Measurements from ENCODE around the gene RAPGEF4. TPM values are rescaled to one million over a fixed set of nuclear protein-coding genes. Genes with fewer than 3 reads are reported as not detected.

Gene RAPGEF4
- total and polyA plus RNA-seq, 2 of the 4 experiments (the other 2 are of a cell fraction): 1.7 to 3.2 TPM

DNA sequence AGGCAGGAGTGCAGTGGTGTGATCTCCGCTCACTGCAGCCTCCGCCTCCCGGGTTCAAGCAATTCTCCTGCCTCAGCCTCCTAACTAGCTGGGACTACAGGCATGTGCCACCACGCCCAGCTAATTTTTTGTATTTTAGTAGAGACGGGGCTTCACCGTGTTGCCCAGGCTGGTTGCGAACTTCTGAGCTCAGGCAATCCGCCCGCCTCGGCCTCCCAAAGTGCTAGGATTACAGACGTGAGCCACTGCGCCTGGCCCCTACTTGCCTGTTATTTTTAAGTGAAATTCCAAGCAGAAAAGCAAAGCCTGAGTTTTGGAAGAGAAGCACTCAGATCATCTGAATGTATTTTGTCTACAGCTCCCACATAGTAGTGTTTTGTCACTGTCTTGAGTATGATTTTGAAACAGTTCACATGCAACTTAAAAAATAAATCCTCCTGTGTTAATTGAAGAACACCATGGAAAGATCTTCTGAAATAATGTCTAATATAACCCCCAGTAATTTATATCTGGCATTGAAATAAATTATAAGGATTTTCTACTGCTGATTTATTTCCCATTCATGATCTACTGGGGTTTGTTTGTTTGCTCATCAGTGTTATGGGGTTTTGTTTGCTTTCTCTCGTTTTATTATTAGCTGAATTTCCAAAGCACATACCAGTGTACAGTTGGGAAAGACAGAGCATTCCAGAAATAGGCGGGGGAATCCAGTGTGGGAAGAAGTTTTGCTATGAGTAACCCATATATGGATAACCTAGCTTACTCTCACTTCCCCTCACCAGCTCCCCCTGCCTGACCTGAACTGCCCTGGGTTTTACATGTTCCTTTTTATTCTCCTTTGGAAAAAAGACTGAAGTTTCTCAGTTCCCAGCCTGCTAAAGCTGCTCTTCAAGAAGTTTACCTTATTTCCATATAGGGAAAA lies 259.9 kb downstream of the RAPGEF4 start (continued):
- no peak for TF ChIP-seq RFX5 (IDR thresholded peaks at IDR 0.05; ENCODE audit: low read depth, low read length)

DNA sequence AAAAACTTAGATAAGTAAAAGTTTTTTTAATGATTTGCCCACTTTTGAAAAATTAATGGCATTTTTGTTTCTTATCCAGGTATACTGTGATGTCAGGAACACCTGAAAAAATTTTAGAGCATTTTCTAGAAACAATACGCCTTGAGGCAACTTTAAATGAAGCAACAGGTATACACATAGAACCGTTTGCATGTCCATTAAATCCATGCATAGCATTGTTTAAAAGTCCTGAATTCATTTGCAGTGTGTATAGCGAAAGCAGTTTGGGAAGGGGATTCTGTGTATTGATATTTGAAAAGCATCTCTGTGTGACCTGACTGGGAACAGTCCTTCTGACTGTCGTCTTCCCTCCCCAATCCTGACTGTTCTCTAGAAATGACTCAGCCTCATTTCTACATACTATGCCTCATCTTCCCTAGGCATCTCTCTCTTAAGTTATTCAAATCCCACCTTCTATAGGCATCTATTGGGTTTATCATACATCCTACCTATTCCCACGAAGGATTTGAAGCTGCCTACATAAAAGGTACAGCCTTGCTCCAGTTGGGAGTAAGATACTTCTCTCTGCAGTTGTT lies 260.8 kb downstream of the RAPGEF4 start:
- Histone ChIP-seq H2BK5ac (ENCODE audit: low read depth, low read length, poor library complexity, severe bottlenecking) (peak overlapping the region; percentile 87), H3K4ac (ENCODE audit: low read depth, low read length) (peak overlapping the region; percentile 76), H3K4me2 (ENCODE audit: low read depth, low read length) (peak overlapping the region; percentile 10; the same call in 1 of the 2 replicates), H2AFZ (replicated peaks; ENCODE audit: low read length, poor library complexity) (no peak overlapping the region), H3K18ac (ENCODE audit: low read depth, low read length) (peak overlapping the region; percentile 34), H2BK120ac (ENCODE audit: low read depth, low read length) (peak overlapping the region; percentile 92), H4K8ac (ENCODE audit: low read depth in 2 of 2, low read length in 2 of 2) (peak overlapping the region; percentile 2 to 78; a peak in 3 of 4 replicates), H3K14ac (replicated peaks; ENCODE audit: low read depth, low read length) (peak overlapping the region; percentile 93), H3K9me1 (ENCODE audit: insufficient read depth, low read length) (peaks cover 14% of the 10 kb centered on the region; the same call in 1 of the 2 replicates), H3K9me3 (ENCODE audit: control insufficient read depth, insufficient read depth, low read length) (no peaks in the 10 kb centered on the region), H3K4me3 (ENCODE audit: insufficient read depth, low read depth, low read length) (no peak overlapping the region), H2BK20ac (ENCODE audit: low read depth, low read length) (peak overlapping the region; percentile 74), H3K27me3 (ENCODE audit: control insufficient read depth, insufficient read depth, low read length) (no peaks in the 10 kb centered on the region), H2BK15ac (ENCODE audit: low read depth, low read length) (peak overlapping the region; percentile 93; the same call in 2 of the 3 replicates), H2AK9ac (replicated peaks; ENCODE audit: low read depth, low read length, poor library complexity) (no peak overlapping the region), H3K79me1 (ENCODE audit: low read depth in 1 of 2, low read length in 2 of 2) (no peaks in the 10 kb centered on the region), H3K4me1 (ENCODE audit: control insufficient read depth, insufficient read depth, low read length) (peaks cover 25% of the 10 kb centered on the region), H3K9ac (ENCODE audit: low read depth, low read length) (no peak overlapping the region), H3K36me3 (ENCODE audit: control insufficient read depth, insufficient read depth, low read length) (no peaks in the 10 kb centered on the region), H2AK5ac (ENCODE audit: low read depth, low read length) (peak overlapping the region; percentile 78), H4K20me1 (ENCODE audit: insufficient read depth, low read length) (no peaks in the 10 kb centered on the region), H3K56ac (ENCODE audit: extremely low read depth, insufficient read depth, low read length) (no peak overlapping the region), H3K27ac (ENCODE audit: insufficient read depth, low read length) (peak overlapping the region; percentile 16; the same call in 1 of the 2 replicates), H4K91ac (ENCODE audit: insufficient read depth, low read depth, low read length) (peak overlapping the region; percentile 29; the same call in 1 of the 2 replicates), H4K5ac (ENCODE audit: low read depth, low read length) (peak overlapping the region; percentile 31), H3K23ac (ENCODE audit: low read depth, low read length) (peak overlapping the region; percentile 6; the same call in 1 of the 2 replicates)
- WGBS, 2 experiments (ENCODE audit: extremely low coverage in 2 of 2, insufficient read length in 1 of 2): no CpG with 5 or more reads among the region's 5 CpGs
- POLR2A ChIA-PET (ENCODE audit: unreplicated experiment): no interaction called here
- peak; percentile 57 for DNase-seq
- intact Hi-C loops (cut with micrococcal nuclease): no loop called here
- TF ChIP-seq MAZ (IDR thresholded peaks at IDR 0.05; ENCODE audit: borderline replicate concordance, low read depth, low read length) (no peak), FOS (IDR thresholded peaks at IDR 0.05; ENCODE audit: low read depth, low read length) (peak; percentile 25; the same call in 1 of the 2 replicates), MXI1 (IDR thresholded peaks at IDR 0.05; ENCODE audit: borderline replicate concordance, low read depth, low read length) (no peak), CEBPB (IDR thresholded peaks at IDR 0.05; ENCODE audit: low read depth, low read length) (peak; percentile 54; the same call in 1 of the 2 replicates), RCOR1 (IDR thresholded peaks at IDR 0.05; ENCODE audit: insufficient replicate concordance, low read length) (no peak)
- TF ChIP-seq, protein P1, sequence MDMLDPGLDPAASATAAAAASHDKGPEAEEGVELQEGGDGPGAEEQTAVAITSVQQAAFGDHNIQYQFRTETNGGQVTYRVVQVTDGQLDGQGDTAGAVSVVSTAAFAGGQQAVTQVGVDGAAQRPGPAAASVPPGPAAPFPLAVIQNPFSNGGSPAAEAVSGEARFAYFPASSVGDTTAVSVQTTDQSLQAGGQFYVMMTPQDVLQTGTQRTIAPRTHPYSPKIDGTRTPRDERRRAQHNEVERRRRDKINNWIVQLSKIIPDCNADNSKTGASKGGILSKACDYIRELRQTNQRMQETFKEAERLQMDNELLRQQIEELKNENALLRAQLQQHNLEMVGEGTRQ (IDR thresholded peaks at IDR 0.05; ENCODE audit: low read depth, low read length): no peak
- dilution Hi-C loops (cut with HindIII; ENCODE audit: low sequenced_read_pairs, unreplicated experiment): no loop called here
- CTCF ChIA-PET: no interaction called here
- in situ Hi-C loops (cut with MboI; ENCODE audit: low sequenced_read_pairs): no loop called here
- ATAC-seq (ENCODE audit: low read depth): no peak
- no TSS peak for BruUV-seq (replicated peaks)

Measured in IMR-90 (cell line).